Smooth muscle cell (in vitro differentiated cells): Measurements from ENCODE around the gene POGLUT2. TPM values are rescaled to one million over a fixed set of nuclear protein-coding genes. Genes with fewer than 3 reads are reported as not detected.
"Not testable (repeated sequence)": the region's sequence is repeated elsewhere in the genome, so short reads cannot be mapped to it uniquely, and the experiment has no call there.

ENCODE experiments used
- DNase-seq: peaks from one replicate; lab custom pipeline; 2025; ENCODE audit not compliant: unreplicated experiment; lab: John Stamatoyannopoulos, UW
- H2AFZ ChIP-seq: fragments of 200-600 bp; sonication (generic); 2 replicates; pipeline ENCODE4 v1.6.0; 2016; ENCODE audit warnings: antibody characterized with exemption, low read depth, mild to moderate bottlenecking
- H3F3A ChIP-seq: fragments of 200-600 bp; sonication (generic); 2 replicates; pipeline ENCODE4 v1.6.0; 2017; ENCODE audit warnings: antibody characterized with exemption, low read depth
- H3K27ac ChIP-seq: fragments of 200-600 bp; sonication (generic); 2 replicates; pipeline ENCODE4 v1.5.1; 2016; ENCODE audit warnings: low read depth, mild to moderate bottlenecking
- H3K27me3 ChIP-seq: fragments of 200-600 bp; sonication (generic); 2 replicates; pipeline ENCODE4 v1.6.1; 2016; ENCODE audit warnings: low read depth, mild to moderate bottlenecking
- H3K36me3 ChIP-seq: fragments of 200-600 bp; sonication (generic); 2 replicates; pipeline ENCODE4 v1.5.1; 2016; ENCODE audit warnings: low read depth
- H3K4me1 ChIP-seq: fragments of 200-600 bp; sonication (generic); 2 replicates; pipeline ENCODE4 v1.5.1; 2016; ENCODE audit warnings: low read depth
- H3K4me2 ChIP-seq: fragments of 200-600 bp; sonication (generic); 2 replicates; pipeline ENCODE4 v1.6.0; 2016; ENCODE audit warnings: mild to moderate bottlenecking
- H3K4me3 ChIP-seq: fragments of 200-600 bp; sonication (generic); 2 replicates; pipeline ENCODE4 v1.5.1; 2016; ENCODE audit warnings: mild to moderate bottlenecking
- H3K79me2 ChIP-seq: fragments of 200-600 bp; sonication (generic); 2 replicates; pipeline ENCODE4 v1.6.0; 2016; ENCODE audit warnings: low read depth, mild to moderate bottlenecking
- H3K9ac ChIP-seq: fragments of 200-600 bp; sonication (generic); 2 replicates; pipeline ENCODE4 v1.6.0; 2016; ENCODE audit warnings: low read depth
- H3K9me3 ChIP-seq: fragments of 200-600 bp; sonication (generic); replicated peaks from 2 replicates; pipeline ENCODE4 v1.5.1; 2016; ENCODE audit warnings: low read depth
- H4K20me1 ChIP-seq: fragments of 200-600 bp; sonication (generic); 2 replicates; pipeline ENCODE4 v1.6.0; 2016; ENCODE audit warnings: low read depth
- CTCF ChIP-seq: fragments of 200-600 bp; sonication (generic); IDR thresholded peaks from 2 replicates; pipeline ENCODE4 v1.5.1; 2017; ENCODE audit warnings: borderline replicate concordance, mild to moderate bottlenecking, antibody characterized with exemption; ENCODE audit not compliant: insufficient read depth, poor library complexity, severe bottlenecking
- WGBS: methylation state at CpG from one replicate; pipeline ENCODE4 v1.1.7; 2016; ENCODE audit warnings: low lambda C conversion rate; 5-methylcytosine and 5-hydroxymethylcytosine counted together
- polyA plus RNA-seq: library from polyadenylated mRNA; unstranded; fragments of >200 nt; fragmentation: Nextera tagmentation; extraction: Ambion mirVana; gene quantifications from 2 replicates; pipeline ENCODE4 v1.2.1, GENCODE V29; 2016
- total RNA-seq: library from RNA; depleted of rRNA; stranded (reverse); fragments of >200 nt; gene quantifications from 2 replicates; pipeline ENCODE4 v1.2.3, GENCODE V29; 2014

The POGLUT2 gene
- total and polyA plus RNA-seq, 2 experiments from 2014 or later: 34.5 to 41.7 TPM

- no peak overlapping the region for H3K9ac ChIP-seq
- no peaks in the 10 kb centered on the region for H3F3A ChIP-seq
- no peak for TF ChIP-seq CTCF
- H3K4me3 ChIP-seq: no peak overlapping the region
- DNase-seq: no peak
- 53% methylated on average over 1 of the region's 1 CpG for WGBS
- H4K20me1 ChIP-seq: no peaks in the 10 kb centered on the region
- H3K4me1 ChIP-seq: no peaks in the 10 kb centered on the region
- H3K27ac ChIP-seq: no peak overlapping the region
- H3K27me3 ChIP-seq: no peaks in the 10 kb centered on the region
- H3K79me2 ChIP-seq: no peaks in the 10 kb centered on the region
- no peaks in the 10 kb centered on the region for H3K9me3 ChIP-seq
- H3K4me2 ChIP-seq: no peak overlapping the region
- H2AFZ ChIP-seq: no peak overlapping the region
- peaks cover 14% of the 10 kb centered on the region for H3K36me3 ChIP-seq
Observed at GRCh38 chr13:102792396-102792795, 6.4 kb downstream of the POGLUT2 start.

GRCh38 chr13:102788683-102789082 is 10.1 kb downstream of the POGLUT2 start:
- no peaks in the 10 kb centered on the region for H3F3A ChIP-seq
- no peaks in the 10 kb centered on the region for H3K27me3 ChIP-seq
- no peaks in the 10 kb centered on the region for H3K79me2 ChIP-seq
- no peak for DNase-seq
- H2AFZ ChIP-seq: no peak overlapping the region
- no peak overlapping the region for H3K9ac ChIP-seq
- H3K4me1 ChIP-seq: no peaks in the 10 kb centered on the region
- no peak overlapping the region for H3K27ac ChIP-seq
- H4K20me1 ChIP-seq: no peaks in the 10 kb centered on the region
- peaks cover 14% of the 10 kb centered on the region for H3K36me3 ChIP-seq
- 98% methylated on average over 8 of the region's 8 CpGs for WGBS
- TF ChIP-seq CTCF: no peak
- no peaks in the 10 kb centered on the region for H3K9me3 ChIP-seq
- no peak overlapping the region for H3K4me2 ChIP-seq
- no peak overlapping the region for H3K4me3 ChIP-seq

- Histone ChIP-seq H3K9me3 (no peaks in the 10 kb centered on the region), H3K27me3 (no peaks in the 10 kb centered on the region), H2AFZ (no peak overlapping the region), H3K4me3 (no peak overlapping the region), H4K20me1 (no peaks in the 10 kb centered on the region), H3K36me3 (no peaks in the 10 kb centered on the region), H3K79me2 (no peaks in the 10 kb centered on the region), H3K4me2 (no peak overlapping the region), H3K9ac (no peak overlapping the region), H3K4me1 (no peaks in the 10 kb centered on the region), H3K27ac (no peak overlapping the region), H3F3A (no peaks in the 10 kb centered on the region)
- TF ChIP-seq CTCF: no peak
- no peak for DNase-seq
- WGBS: 90% methylated on average over 3 of the region's 3 CpGs
Observed at GRCh38 chr13:102784483-102784882, 14.3 kb downstream of the POGLUT2 start.

DNA sequence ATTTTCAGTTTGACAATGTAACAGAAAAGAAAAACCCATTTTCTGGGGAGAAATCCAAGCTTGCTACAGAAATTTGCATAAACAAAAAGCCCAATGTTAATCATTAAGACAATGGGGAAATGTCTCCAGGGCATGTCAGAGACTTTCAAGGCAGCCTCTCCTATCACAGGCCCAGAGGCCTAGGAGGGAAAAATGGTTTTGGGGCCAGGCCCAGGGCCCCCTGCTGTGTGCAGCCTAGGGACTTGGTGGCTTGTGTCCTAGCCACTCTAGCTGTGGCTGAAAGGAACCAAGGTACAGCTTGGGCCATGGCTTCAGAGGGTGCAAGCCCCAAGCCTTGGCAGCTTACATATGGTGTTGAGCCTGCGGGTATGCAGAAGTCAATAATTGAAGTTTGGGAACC is 17.2 kb downstream of the POGLUT2 start:
- Histone ChIP-seq H3F3A (no peaks in the 10 kb centered on the region), H3K9ac (no peak overlapping the region), H3K36me3 (no peaks in the 10 kb centered on the region), H3K4me3 (no peak overlapping the region), H3K79me2 (no peaks in the 10 kb centered on the region), H3K27ac (no peak overlapping the region), H3K4me2 (no peak overlapping the region), H3K27me3 (no peaks in the 10 kb centered on the region), H4K20me1 (no peaks in the 10 kb centered on the region), H2AFZ (no peak overlapping the region), H3K4me1 (no peaks in the 10 kb centered on the region), H3K9me3 (no peaks in the 10 kb centered on the region)
- no peak for DNase-seq
- 100% methylated on average over 1 of the region's 1 CpG for WGBS
- TF ChIP-seq CTCF: no peak

- H3F3A ChIP-seq, H3K79me2 ChIP-seq, H3K9me3 ChIP-seq, H3K4me3 ChIP-seq, H3K27ac ChIP-seq, H3K4me2 ChIP-seq, H4K20me1 ChIP-seq, H3K9ac ChIP-seq, DNase-seq, H3K36me3 ChIP-seq, H3K27me3 ChIP-seq, H2AFZ ChIP-seq, H3K4me1 ChIP-seq: not testable (repeated sequence)
- WGBS: 69% methylated on average over 4 of the region's 4 CpGs
Observed at GRCh38 chr13:102780656-102781055, 18.1 kb downstream of the POGLUT2 start.
